Measurements from ENCODE around the gene PAN2. TPM values are rescaled to one million over a fixed set of nuclear protein-coding genes. Genes with fewer than 3 reads are reported as not detected.
"Not testable (repeated sequence)": the region's sequence is repeated elsewhere in the genome, so short reads cannot be mapped to it uniquely, and the experiment has no call there.

The PAN2 gene
- total and polyA plus RNA-seq, 2 donors from 2014 or later, result 27.1 to 83.0 TPM

GRCh38 chr12:56326533-56326932 lies 7.3 kb downstream of the PAN2 start:
- no peaks in the 10 kb centered on the region for H3K27me3 ChIP-seq (ENCODE audit: control insufficient read depth, insufficient read depth, low read length)
- no peak for FAIRE-seq
- no peak for DNase-seq
- TF ChIP-seq CTCF (IDR thresholded peaks at IDR 0.05; ENCODE audit: borderline replicate concordance, extremely low read depth, insufficient read depth), result no peak
- H3K9ac ChIP-seq (ENCODE audit: low read length in 3 of 3), result no peak overlapping the region
- H3K36me3 ChIP-seq (ENCODE audit: control insufficient read depth in 2 of 3, insufficient read depth in 3 of 3, low read length in 3 of 3), result peaks cover 7 to 61% (median 45%) of the 10 kb centered on the region in 3 donors
- no peak overlapping the region for H3K4me3 ChIP-seq (ENCODE audit: low read length in 3 of 3)
- H3K27ac ChIP-seq (ENCODE audit: low read depth in 2 of 2, low read length in 2 of 2), result no peak overlapping the region
- no peaks in the 10 kb centered on the region for H3K9me3 ChIP-seq (ENCODE audit: control insufficient read depth in 2 of 3, insufficient read depth in 1 of 3, low read length in 3 of 3)
- intact Hi-C loops (cut with DNase I), result no loop called here
- H3K4me1 ChIP-seq (ENCODE audit: control insufficient read depth in 2 of 3, insufficient read depth in 2 of 3, low read depth in 1 of 3, low read length in 3 of 3), result no peaks in the 10 kb centered on the region

DNA sequence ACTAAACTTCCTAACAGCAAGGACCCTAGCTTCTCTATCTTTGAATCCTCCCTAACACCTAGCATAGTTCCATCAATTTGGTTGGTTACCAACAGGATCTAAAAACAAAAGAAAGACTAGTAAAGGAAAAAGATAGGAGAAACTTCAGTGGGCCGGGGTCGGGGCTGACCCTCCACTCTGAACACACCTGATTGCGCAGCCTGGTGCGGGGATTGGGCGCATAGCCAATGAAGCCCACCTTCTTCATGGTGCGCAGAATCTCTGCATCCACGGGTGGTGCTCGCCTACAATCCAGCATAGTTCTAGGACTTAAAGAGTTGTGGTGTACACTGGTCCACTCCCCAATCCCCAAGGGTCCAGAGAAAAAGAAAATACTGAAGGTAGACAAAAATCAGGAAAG lies 7.7 kb downstream of the PAN2 start:
- no peaks in the 10 kb centered on the region for H3K4me1 ChIP-seq (ENCODE audit: control insufficient read depth in 2 of 3, insufficient read depth in 2 of 3, low read depth in 1 of 3, low read length in 3 of 3)
- TF ChIP-seq CTCF (IDR thresholded peaks at IDR 0.05; ENCODE audit: borderline replicate concordance, extremely low read depth, insufficient read depth), result no peak
- no peak overlapping the region for H3K27ac ChIP-seq (ENCODE audit: low read depth in 2 of 2, low read length in 2 of 2)
- H3K9ac ChIP-seq (ENCODE audit: low read length in 3 of 3), result no peak overlapping the region
- H3K36me3 ChIP-seq (ENCODE audit: control insufficient read depth in 2 of 3, insufficient read depth in 3 of 3, low read length in 3 of 3), result peaks cover 7 to 61% (median 45%) of the 10 kb centered on the region in 3 donors
- H3K9me3 ChIP-seq (ENCODE audit: control insufficient read depth in 2 of 3, insufficient read depth in 1 of 3, low read length in 3 of 3), result no peaks in the 10 kb centered on the region
- intact Hi-C loops (cut with DNase I), result no loop called here
- H3K4me3 ChIP-seq (ENCODE audit: low read length in 3 of 3), result no peak overlapping the region
- H3K27me3 ChIP-seq (ENCODE audit: control insufficient read depth, insufficient read depth, low read length), result no peaks in the 10 kb centered on the region
- no peak for DNase-seq
- FAIRE-seq, result no peak

DNA sequence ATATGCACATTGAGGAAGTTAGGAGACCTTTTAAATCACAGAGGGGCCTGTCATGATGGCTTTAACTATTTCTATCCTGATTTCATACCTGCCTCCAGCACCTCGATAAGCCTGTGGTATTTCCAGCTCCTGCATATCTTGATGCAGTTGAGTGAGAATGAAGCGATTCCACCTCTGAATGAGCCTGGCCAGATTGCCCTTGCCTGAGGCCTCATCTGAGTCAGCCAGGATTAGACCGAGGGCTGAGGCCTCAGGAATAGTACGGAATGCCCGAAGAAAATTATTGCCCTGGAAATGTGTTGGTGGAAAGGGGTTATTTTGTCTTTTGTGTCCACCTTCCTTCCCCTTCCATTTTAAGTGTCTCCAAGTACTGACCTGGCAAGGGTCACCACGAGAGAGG lies 9.6 kb downstream of the PAN2 start:
- Histone ChIP-seq H3K4me3 (ENCODE audit: low read length in 3 of 3) (no peak overlapping the region), H3K9me3 (ENCODE audit: control insufficient read depth in 2 of 3, insufficient read depth in 1 of 3, low read length in 3 of 3) (no peaks in the 10 kb centered on the region), H3K27me3 (ENCODE audit: control insufficient read depth, insufficient read depth, low read length) (no peaks in the 10 kb centered on the region), H3K9ac (ENCODE audit: low read length in 3 of 3) (no peak overlapping the region), H3K27ac (ENCODE audit: low read depth in 2 of 2, low read length in 2 of 2) (no peak overlapping the region), H3K4me1 (ENCODE audit: control insufficient read depth in 2 of 3, insufficient read depth in 2 of 3, low read depth in 1 of 3, low read length in 3 of 3) (no peaks in the 10 kb centered on the region), H3K36me3 (ENCODE audit: control insufficient read depth in 2 of 3, insufficient read depth in 3 of 3, low read length in 3 of 3) (peaks cover 7 to 64% (median 49%) of the 10 kb centered on the region in 3 donors)
- no peak for FAIRE-seq
- DNase-seq, result no peak
- intact Hi-C loops (cut with DNase I), result no loop called here
- no peak for TF ChIP-seq CTCF (IDR thresholded peaks at IDR 0.05; ENCODE audit: borderline replicate concordance, extremely low read depth, insufficient read depth)

GRCh38 chr12:56321610-56322009 lies 12.2 kb downstream of the PAN2 start:
- FAIRE-seq, result not testable (repeated sequence)

More at GRCh38 chr12:56321610-56322009, 12.2 kb downstream of the PAN2 start:
- DNase-seq; H3K9ac ChIP-seq (ENCODE audit: low read length in 3 of 3); intact Hi-C loops (cut with DNase I); H3K4me3 ChIP-seq (ENCODE audit: low read length in 3 of 3); H3K9me3 ChIP-seq (ENCODE audit: control insufficient read depth in 2 of 3, insufficient read depth in 1 of 3, low read length in 3 of 3); H3K4me1 ChIP-seq (ENCODE audit: control insufficient read depth in 2 of 3, insufficient read depth in 2 of 3, low read depth in 1 of 3, low read length in 3 of 3); H3K27ac ChIP-seq (ENCODE audit: low read depth in 2 of 2, low read length in 2 of 2); H3K27me3 ChIP-seq (ENCODE audit: control insufficient read depth, insufficient read depth, low read length): not testable (repeated sequence)
- H3K36me3 ChIP-seq (ENCODE audit: control insufficient read depth in 2 of 3, insufficient read depth in 3 of 3, low read length in 3 of 3), result peaks cover 4 to 57% (median 42%) of the 10 kb centered on the region in 3 donors

Data from kidney (tissue), 14 donors.